Activated T-helper 1 cell treated with anti-CD3 and anti-CD28 coated beads, Interleukin-12 subunit alpha, Interleukin-12 subunit beta, Interleukin-2, Interleukin-4 antibody, amounts not matched to agents 30 ng/mL and 10 ng/mL and 1 ng/mL, durations not matched to agents 14 hours and 24 hours and 36 hours (primary cell): ENCODE data around the gene EEIG1. TPM values are rescaled to one million over a fixed set of nuclear protein-coding genes. Genes with fewer than 3 reads are reported as not detected.

Experiments
- DNase-seq: peaks from one replicate; pipeline ENCODE4 v3.0.0; 2021; ENCODE audit warnings: low spot score
- H3K27ac Mint-ChIP-seq: one replicate; pipeline ENCODE4 v1.8.0; 2021; ENCODE audit warnings: mild to moderate bottlenecking, mixed read lengths
- H3K27me3 Mint-ChIP-seq: one replicate; pipeline ENCODE4 v1.8.0; 2022; ENCODE audit warnings: mild to moderate bottlenecking, moderate library complexity, mixed read lengths; ENCODE audit not compliant: insufficient read depth
- H3K36me3 Mint-ChIP-seq: one replicate; pipeline ENCODE4 v1.8.0; 2021; ENCODE audit warnings: low read depth, mixed read lengths
- H3K4me1 Mint-ChIP-seq: one replicate; pipeline ENCODE4 v1.8.0; 2021; ENCODE audit warnings: low read depth, mixed read lengths
- H3K4me3 Mint-ChIP-seq: one replicate; pipeline ENCODE4 v1.8.0; 2021; ENCODE audit warnings: mild to moderate bottlenecking, moderate library complexity, mixed read lengths
- H3K9me3 Mint-ChIP-seq: one replicate; pipeline ENCODE4 v1.8.0; 2021; ENCODE audit warnings: mixed read lengths
- intact Hi-C: fragments of 100-400 bp; cut with micrococcal nuclease; formaldehyde crosslinking; loops from one replicate; pipeline ENCODE4 v1.15.1; 2024
- total RNA-seq: library from RNA; stranded (reverse); gene quantifications from 2 replicates; pipeline ENCODE4 v1.2.3, GENCODE V29; 2022

Gene EEIG1
- total RNA-seq, 1 donor from 2014 or later = 39.8 TPM

DNA sequence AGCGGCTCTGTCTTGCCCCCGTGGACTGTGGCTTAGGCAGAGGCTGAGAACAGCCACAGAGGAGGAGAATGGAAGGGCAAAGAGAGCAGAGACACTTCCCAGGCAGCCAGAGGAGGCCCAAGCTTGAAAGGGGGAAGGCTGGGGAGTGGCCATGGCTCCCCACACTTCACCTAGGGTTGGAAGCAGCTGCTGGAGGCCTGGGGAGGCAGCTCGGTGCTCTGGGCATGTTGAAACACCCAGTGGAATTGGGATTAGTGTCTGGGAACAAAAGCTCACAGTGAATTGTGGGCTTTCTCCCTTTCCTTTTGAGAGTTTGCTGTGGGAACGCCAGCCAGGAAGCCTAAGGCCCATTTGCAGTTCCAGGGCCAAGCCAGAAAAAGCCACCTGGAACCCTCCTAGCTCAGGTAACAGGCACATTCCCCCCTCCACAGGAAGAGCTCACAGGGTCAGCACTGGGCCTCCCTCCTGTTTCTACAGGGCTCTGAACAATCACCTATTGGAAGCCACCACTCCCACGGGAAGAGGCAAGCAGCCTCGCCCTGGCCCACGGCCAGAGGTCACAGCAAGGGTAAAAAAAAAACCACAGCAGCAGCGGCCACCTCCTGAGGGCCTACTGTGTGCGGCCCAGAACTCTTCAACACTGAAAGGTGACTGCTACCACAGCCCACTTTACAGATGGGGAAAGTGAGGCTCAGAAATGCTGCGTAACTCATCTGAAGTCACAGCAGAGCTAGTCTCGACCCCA is 20.2 kb downstream of the EEIG1 start:
- Mint-ChIP-seq H3K4me1 (peaks cover 74% of the 10 kb centered on the region), H3K27me3 (no peaks in the 10 kb centered on the region), H3K36me3 (peaks cover 34% of the 10 kb centered on the region), H3K4me3 (no peak overlapping the region), H3K9me3 (no peaks in the 10 kb centered on the region), H3K27ac (peak overlapping the region; percentile 47)
- intact Hi-C loops = no loop called here
- no peak for DNase-seq

DNA sequence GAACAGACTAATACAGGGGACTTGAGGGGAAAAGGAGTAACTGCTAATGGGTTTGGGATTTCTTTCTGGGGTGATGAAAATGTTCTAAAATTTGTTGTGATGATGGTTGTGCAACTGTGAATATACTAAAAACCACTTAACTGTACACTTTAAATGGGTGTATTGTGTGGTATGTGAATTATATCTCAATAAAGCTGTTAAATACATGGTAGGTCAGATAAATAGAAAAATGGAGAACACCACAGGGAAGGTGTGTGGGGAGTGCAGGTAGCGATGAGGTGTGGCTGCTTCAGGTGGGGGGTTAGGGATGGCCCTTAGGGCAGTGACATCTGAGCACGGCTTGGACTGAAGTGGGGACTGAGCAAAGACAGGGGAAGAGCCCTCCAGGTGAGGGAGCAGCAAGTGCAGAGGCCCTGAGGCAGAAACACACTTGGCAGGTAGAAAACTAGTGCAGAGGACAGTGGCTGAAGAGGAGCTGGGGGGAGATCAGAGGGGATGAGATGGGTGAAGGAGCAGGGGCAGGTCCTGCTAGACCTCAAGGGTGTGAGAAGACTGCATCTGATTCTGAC is 20.9 kb downstream of the EEIG1 start:
- peaks cover 28% of the 10 kb centered on the region for H3K36me3 Mint-ChIP-seq

DNA sequence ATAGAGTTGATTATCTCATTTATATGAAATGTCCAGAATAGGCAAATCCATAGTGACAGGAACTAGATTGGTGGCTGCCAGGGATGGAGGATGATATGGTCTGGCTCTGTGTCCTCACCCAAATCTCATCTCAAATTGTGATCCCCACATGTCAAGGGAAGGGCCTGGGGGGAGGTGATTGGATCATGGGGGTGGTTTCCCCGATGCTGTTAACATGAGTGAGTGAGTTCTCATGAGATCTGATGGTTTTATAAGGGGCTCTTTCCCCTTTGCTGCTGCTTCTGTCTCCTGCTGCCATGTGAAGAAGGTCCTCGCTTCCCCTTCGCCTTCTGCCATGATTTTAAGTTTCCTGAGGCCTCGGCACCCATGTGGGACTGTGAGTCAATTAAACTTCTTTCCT is 21.4 kb downstream of the EEIG1 start:
- Mint-ChIP-seq H3K27me3 (no peaks in the 10 kb centered on the region), H3K4me3 (no peak overlapping the region), H3K36me3 (peaks cover 28% of the 10 kb centered on the region), H3K27ac (peak overlapping the region; percentile 26), H3K9me3 (no peaks in the 10 kb centered on the region), H3K4me1 (peaks cover 77% of the 10 kb centered on the region)
- DNase-seq = no peak
- intact Hi-C loops = loop anchor here (5.0 kb wide), 1 partner anchor 158 kb away; no protein-coding TSS in a partner anchor

More for the DNA sequence above, 20.9 kb downstream of the EEIG1 start:
- peak overlapping the region; percentile 58 for H3K4me3 Mint-ChIP-seq
- H3K9me3 Mint-ChIP-seq = no peaks in the 10 kb centered on the region
- no peaks in the 10 kb centered on the region for H3K27me3 Mint-ChIP-seq
- H3K27ac Mint-ChIP-seq = peak overlapping the region; percentile 47
- H3K4me1 Mint-ChIP-seq = peaks cover 72% of the 10 kb centered on the region
- intact Hi-C loops = loop anchor here (5.0 kb wide), 1 partner anchor 157 kb away; no protein-coding TSS in a partner anchor
- no peak for DNase-seq

DNA sequence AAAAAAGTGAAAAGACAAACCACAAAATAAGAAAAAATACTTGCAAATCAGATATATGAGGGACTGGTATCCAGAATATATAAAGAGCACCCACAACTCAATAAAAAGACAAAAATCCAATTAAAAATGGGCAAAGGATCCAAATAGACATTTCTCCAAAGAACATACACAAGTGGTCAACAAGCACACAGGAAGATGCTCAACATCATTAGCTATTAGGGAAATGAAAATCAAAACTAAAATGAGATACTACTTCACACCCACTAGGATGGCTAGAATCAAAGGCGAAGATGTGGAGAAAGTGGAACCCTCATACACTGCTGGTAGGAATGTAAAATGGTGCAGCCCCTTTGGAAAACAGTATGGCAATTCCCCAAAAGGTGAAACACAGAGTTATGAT is 22.1 kb downstream of the EEIG1 start:
- Mint-ChIP-seq H3K4me3 (no peak overlapping the region), H3K27ac (no peak overlapping the region), H3K27me3 (no peaks in the 10 kb centered on the region), H3K4me1 (peaks cover 81% of the 10 kb centered on the region), H3K9me3 (no peaks in the 10 kb centered on the region), H3K36me3 (peaks cover 28% of the 10 kb centered on the region)
- intact Hi-C loops = loop anchor here (5.0 kb wide), 1 partner anchor 159 kb away; no protein-coding TSS in a partner anchor
- no peak for DNase-seq

DNA sequence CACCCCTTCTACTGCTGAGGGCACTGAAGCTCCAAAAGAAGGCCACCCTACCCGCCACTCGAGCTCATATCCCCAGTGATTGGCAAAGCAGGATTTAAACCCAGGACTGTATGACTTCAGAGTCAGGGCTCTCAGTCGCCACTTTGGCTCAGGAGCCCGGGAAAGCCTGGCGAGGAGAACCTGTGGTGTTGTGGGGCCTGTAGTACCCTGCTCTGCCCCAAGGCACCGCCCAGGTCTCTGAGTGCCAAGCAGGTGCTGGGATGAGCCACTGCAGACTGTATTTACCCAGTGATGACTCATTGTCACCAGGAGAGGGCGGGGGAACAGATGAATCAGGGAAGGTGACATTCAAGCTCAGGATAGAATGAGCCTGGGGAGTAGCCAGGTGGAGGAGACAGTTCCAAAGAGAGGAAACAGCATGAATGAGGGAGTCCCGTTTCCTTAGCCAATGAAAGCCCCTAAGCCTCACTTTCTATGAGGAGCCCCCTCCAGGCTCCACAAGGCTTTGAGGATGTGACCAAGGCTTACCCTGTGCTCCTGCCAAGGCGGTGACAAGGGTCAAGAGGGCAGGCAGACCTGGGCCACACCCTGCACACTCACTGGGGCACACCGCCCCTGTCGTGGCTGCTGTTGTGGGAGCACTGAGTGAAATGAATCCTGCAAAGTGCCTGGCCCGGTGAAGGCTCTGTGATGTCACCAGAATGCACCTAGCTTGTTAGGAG is 25.3 kb downstream of the EEIG1 start:
- peak overlapping the region; percentile 12 for H3K4me3 Mint-ChIP-seq
- peaks cover 74% of the 10 kb centered on the region for H3K4me1 Mint-ChIP-seq
- intact Hi-C loops = loop anchor here (1.0 to 5.0 kb wide), 5 partner anchors 12 to 162 kb away; no protein-coding TSS in a partner anchor
- no peaks in the 10 kb centered on the region for H3K9me3 Mint-ChIP-seq
- H3K36me3 Mint-ChIP-seq = peaks cover 21% of the 10 kb centered on the region
- peak; percentile 56 for DNase-seq
- H3K27me3 Mint-ChIP-seq = peaks cover 2% of the 10 kb centered on the region
- H3K27ac Mint-ChIP-seq = peak overlapping the region; percentile 73

DNA sequence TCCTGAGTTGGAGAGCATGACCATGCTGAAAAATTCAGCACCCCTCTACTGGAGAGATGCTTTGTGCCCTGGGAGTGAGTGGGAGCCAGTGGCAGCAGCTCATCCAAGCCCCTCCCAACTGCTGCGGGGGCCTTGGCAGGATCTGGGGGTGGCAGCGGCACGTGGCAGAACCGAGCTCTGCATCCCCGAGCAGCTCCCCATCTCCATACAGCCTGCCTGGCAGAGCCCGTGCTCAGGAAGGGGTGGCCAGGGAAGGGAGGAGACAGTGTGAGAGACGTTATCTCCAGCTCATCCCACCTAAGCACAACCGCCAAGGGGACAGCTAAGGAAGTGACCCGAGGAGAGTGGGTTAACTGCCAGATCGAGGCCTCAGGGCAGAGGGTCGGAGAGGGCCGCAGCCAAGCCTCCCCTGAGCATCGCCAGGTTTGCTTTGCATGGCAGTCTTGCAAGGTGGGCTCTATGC is 25.9 kb downstream of the EEIG1 start:
- H3K27ac Mint-ChIP-seq = no peak overlapping the region
- H3K27me3 Mint-ChIP-seq = peaks cover 2% of the 10 kb centered on the region
- no peak for DNase-seq
- peaks cover 72% of the 10 kb centered on the region for H3K4me1 Mint-ChIP-seq
- no peak overlapping the region for H3K4me3 Mint-ChIP-seq
- no peaks in the 10 kb centered on the region for H3K9me3 Mint-ChIP-seq
- intact Hi-C loops = loop anchor here (1.0 to 5.0 kb wide), 5 partner anchors 12 to 162 kb away; no protein-coding TSS in a partner anchor
- H3K36me3 Mint-ChIP-seq = peaks cover 20% of the 10 kb centered on the region

DNA sequence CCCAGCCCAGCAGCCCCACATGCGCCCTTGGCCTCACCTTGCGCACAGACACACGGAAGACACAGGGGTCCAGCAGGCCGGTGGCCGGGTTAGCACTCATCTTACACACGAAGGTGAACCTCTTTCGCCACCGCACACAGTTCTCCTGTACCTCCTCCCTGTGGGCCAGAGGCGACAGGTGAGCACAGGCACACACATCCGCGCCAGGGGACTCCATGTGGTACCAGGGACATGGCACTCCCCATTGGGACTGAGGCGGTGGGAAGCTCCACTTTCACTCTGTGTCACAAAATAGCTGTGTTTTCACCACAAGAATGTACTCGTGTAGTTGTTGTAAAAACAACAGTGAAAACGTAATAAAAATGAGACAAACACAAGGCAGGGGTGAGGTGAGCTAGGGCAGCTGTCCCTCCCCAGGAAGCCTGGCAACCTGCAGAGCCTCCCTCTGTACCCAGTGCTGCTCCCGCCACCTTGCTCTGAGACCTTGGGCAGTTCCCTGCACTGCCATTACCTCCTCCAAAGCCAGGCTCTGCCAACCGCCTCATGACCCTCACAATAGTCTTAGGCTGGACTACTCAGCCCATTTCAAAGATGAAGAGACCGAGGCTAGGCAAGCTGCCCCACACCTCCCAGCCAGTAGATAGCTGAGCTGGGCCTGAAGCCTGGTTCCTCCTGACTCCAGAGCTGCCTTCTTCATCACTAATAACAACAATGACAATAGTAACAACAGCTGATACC is 26.9 kb downstream of the EEIG1 start:
- intact Hi-C loops = no loop called here
- no peak for DNase-seq

DNA sequence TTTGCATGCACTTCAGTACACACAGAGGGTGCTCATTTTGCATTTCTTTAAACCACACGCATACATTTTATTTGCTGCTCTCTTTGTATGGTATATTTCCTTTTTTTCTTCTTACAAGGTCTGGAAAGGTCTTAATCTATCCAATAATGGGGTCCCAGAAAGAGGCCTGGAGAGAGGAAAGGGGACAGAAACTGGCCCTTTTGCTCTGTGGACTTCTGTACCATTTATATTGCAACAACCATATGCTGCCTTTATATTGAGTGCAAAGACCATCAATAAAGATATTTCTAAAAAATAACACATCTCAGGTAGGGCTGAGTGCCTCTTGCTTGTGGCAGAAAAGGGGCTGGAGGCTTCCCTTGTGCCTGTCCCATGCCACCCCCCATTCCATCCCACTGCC is 27.6 kb downstream of the EEIG1 start:
- no peak for DNase-seq
- Mint-ChIP-seq H3K4me1 (peaks cover 55% of the 10 kb centered on the region), H3K4me3 (no peak overlapping the region), H3K36me3 (peaks cover 13% of the 10 kb centered on the region), H3K27ac (no peak overlapping the region), H3K9me3 (no peaks in the 10 kb centered on the region), H3K27me3 (peaks cover 2% of the 10 kb centered on the region)
- intact Hi-C loops = no loop called here

More for the DNA sequence above, 26.9 kb downstream of the EEIG1 start:
- H3K27me3 Mint-ChIP-seq = peaks cover 2% of the 10 kb centered on the region
- peaks cover 13% of the 10 kb centered on the region for H3K36me3 Mint-ChIP-seq
- peak overlapping the region; percentile 52 for H3K27ac Mint-ChIP-seq
- no peak overlapping the region for H3K4me3 Mint-ChIP-seq
- H3K9me3 Mint-ChIP-seq = no peaks in the 10 kb centered on the region
- peaks cover 63% of the 10 kb centered on the region for H3K4me1 Mint-ChIP-seq

DNA sequence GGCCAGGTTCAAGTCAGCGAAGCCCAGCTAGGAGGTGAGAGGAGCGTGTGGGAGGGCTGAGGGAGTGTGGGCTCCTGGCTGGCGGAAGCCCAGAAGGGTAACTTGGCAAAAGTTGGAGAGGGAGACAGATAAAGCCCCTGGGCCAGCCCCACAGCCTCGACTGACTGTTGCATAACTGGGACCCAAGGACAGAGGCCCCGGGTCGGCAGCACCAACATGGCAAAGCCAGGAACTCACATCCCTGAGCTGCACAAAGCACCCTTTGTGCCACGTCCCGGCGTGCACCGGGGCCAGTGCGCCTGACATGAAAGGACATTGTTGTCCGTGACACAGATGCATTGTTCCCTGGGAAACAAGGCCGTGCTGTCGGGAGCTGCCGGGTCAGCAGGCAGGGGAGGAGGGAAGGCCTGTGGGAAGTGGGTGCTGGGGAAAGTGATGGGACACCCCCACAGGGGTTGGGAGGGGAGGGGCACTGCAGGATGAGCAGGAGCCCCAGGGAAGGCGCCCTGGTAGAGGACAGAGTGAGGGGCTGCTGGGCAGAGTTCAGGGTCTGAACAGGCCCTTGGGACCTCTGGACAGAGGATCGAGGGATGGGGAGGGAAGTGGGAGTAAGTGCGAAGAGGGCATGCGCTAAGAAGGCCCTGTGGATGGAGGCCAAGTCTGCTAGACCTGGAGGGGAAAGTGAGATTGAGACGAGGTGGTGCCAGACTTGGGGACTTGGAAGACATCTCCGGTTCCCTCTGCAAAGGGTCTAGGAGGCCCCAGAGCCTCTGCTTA is 30.1 kb downstream of the EEIG1 start:
- Mint-ChIP-seq H3K27ac (peak overlapping the region; percentile 52), H3K27me3 (peaks cover 2% of the 10 kb centered on the region), H3K9me3 (no peaks in the 10 kb centered on the region), H3K4me3 (no peak overlapping the region), H3K36me3 (peaks cover 21% of the 10 kb centered on the region), H3K4me1 (peaks cover 44% of the 10 kb centered on the region)
- intact Hi-C loops = no loop called here
- no peak for DNase-seq

DNA sequence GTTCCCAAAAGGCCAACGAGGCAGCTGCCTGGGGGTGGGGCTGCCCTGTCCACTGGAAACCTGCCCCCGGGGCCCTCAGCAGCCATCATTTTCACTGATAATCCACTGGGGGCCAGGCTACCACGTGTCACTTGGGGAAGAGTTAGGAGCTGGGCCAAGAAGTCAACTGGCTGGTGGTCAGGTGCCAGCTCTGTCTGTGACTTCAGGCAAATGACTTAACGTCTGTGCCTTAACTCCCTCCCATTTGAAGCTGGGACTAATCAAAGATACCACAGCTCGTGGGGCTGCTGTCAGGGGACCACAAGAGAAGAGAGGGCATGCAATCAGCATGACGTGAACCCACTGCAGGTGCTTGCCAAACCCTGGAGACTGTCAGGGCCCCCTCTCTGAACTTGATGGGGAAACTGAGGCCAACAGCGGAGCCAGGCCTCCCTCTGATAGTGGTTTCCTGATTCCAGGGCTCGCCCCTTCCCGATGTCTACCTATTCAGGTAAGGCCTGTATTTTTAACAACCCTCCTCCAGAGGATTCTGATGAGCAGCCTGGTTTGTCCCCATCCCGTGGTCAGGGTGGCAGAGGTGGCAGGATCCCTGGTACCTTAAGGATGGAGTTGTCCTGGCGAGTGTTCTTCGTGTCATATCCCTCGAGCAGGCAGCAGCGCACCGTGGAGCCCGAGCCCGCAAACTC is 30.8 kb downstream of the EEIG1 start:
- Mint-ChIP-seq H3K9me3 (no peaks in the 10 kb centered on the region), H3K27me3 (peaks cover 2% of the 10 kb centered on the region), H3K36me3 (peaks cover 22% of the 10 kb centered on the region), H3K4me1 (peaks cover 37% of the 10 kb centered on the region), H3K4me3 (no peak overlapping the region), H3K27ac (peak overlapping the region; percentile 52)
- DNase-seq = no peak
- intact Hi-C loops = no loop called here

DNA sequence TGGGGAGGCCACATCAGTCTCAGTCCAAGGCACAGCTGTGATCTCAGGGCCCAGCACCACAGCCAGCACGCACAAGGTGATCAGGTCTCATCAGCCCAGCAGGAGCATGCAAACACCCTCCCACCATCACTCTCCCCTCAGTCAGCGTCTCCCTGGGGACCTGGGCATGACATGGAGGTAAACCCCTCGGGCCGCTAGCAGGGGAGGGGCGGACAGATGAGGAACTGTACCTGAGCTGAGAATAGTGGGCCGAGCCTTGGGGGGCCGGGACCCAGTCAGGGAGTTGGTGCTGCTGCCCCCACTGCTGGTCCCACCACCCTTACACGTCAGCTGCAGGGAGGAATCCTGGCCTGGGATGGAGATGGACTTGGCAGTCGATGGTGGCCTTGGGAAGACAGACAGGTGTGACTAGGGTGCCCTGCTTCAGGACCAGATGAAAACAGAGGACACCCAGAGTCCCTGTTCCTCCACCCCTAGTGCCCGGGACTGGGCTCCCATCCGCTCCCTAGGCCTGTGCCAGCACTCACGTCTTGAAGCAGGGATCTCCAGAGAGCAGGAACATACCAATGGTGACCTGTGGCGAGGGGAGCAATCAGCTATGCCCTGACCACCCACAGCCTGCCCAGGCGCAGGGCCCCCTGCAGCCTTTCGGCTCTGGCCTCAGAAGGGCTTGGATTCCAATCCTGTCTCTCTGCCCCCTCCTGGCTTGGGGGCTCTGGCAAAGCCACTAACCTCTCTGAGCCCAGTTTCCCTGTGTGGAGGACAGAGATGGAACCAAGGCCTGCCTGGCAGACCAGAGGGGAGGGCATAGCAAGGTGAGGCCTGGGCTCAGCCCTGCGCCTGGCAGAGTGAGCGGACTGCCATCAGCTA is 32.7 kb downstream of the EEIG1 start:
- Mint-ChIP-seq H3K27ac (no peak overlapping the region), H3K9me3 (no peaks in the 10 kb centered on the region), H3K36me3 (peaks cover 30% of the 10 kb centered on the region), H3K27me3 (peaks cover 2% of the 10 kb centered on the region), H3K4me3 (no peak overlapping the region), H3K4me1 (peaks cover 27% of the 10 kb centered on the region)
- intact Hi-C loops = no loop called here
- DNase-seq = no peak
